ENCODE data around the gene ZNF324B. TPM values are rescaled to one million over a fixed set of nuclear protein-coding genes. Genes with fewer than 3 reads are reported as not detected.
"Not testable (repeated sequence)": the region's sequence is repeated elsewhere in the genome, so short reads cannot be mapped to it uniquely, and the experiment has no call there.

The ZNF324B gene
- total RNA-seq, 1 donor from 2014 or later, result 11.3 TPM

DNA sequence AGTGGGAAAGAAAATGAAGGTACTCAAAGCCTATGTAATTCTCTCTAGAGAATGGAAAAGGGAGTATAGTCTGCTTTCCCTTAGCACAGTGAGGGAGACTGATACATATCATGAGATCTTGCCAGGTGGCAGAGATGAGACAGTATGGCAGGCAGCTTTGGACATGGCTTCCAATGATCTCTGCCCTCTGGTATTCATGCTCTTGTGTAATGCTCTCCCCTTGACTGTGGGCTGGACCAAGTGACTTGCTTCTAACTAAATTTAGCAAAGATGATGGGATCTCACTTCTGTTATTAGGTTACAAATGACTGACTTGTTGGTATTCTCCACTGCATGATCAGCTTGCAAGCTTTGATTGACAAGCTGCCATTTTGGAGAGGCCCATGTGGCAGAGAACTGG lies 21.7 kb upstream of the ZNF324B start:
- H3K27ac Mint-ChIP-seq, result no peak overlapping the region
- no peaks in the 10 kb centered on the region for H3K4me1 Mint-ChIP-seq (ENCODE audit: low read depth)
- H3K9me3 Mint-ChIP-seq, result peaks cover 90% of the 10 kb centered on the region
- no peaks in the 10 kb centered on the region for H3K27me3 Mint-ChIP-seq (ENCODE audit: low read depth)
- no peak for DNase-seq (ENCODE audit: low spot score)
- peaks cover 39% of the 10 kb centered on the region for H3K36me3 Mint-ChIP-seq (ENCODE audit: low read depth)
- no peak overlapping the region for H3K4me3 Mint-ChIP-seq (ENCODE audit: low read depth)
- intact Hi-C loops (cut with micrococcal nuclease), result no loop called here

DNA sequence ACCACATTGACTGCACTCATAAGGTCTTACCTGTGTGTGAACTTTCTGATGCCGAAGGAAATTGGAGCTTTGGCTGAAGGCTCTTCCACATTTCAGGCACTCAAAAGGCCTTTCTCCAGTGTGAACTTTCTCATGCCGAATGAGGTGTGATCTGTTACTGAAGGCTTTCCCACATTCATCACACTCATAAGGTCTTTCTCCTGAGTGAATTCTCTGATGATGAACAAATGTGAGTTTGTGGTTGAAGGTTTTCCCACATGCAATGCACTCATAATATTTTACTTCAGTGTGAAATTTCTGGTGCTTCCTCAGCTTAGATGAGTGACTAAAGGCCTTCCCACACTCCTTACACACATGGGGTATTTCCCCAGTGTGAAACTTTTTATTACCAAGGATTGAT lies 17.2 kb upstream of the ZNF324B start:
- Mint-ChIP-seq H3K27ac (no peak overlapping the region), H3K4me1 (ENCODE audit: low read depth) (peaks cover 6% of the 10 kb centered on the region), H3K27me3 (ENCODE audit: low read depth) (no peaks in the 10 kb centered on the region), H3K36me3 (ENCODE audit: low read depth) (peaks cover 76% of the 10 kb centered on the region), H3K9me3 (peaks cover 89% of the 10 kb centered on the region), H3K4me3 (ENCODE audit: low read depth) (no peak overlapping the region)
- intact Hi-C loops (cut with micrococcal nuclease), result no loop called here
- no peak for DNase-seq (ENCODE audit: low spot score)

DNA sequence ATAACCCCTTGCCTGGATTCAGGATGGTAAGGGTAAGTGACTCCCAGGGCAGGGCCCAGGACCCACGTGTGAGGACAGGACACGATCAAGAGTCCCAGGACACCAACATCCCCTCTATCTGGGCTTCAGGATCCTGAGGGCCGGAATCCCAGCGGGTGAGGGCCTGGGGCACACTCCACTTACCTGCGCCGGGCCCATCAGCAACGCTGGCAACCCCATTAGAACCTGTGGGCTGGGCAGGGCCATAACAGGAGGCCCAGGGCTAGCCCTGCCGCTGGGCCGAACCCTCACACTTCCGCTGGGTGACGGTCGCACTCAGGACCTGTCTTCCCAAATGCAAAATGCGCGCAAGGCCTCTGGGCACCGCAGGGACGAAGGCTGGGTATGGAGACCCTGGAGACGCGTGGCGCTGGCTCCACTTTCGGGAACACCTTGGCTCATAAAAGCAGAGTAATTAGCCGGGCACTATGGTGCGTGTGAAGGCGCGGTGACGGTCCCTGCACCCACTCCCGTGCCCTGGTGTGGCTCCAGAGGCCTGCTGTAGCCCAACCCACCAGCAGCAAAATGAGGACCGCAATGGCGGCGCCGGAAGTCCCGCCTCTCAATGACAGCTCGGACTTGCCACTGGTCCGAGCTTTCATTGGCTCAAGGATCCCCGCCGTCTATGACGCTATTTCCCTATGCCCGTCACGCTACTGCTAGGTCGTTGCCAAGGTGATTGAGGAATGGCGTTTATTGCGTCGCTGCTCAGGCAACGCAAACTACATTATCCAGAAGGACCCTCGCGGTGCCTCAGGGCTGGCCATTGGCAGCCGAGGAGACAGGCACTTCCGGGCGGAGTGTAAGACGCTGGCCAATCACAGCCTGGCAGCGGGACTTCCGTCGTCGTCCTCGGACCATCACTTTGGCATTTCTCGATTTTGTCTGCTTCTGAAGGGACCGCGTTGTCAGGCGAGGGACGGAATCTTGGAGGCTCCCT lies 11.6 kb upstream of the ZNF324B start, which contains the start of gene ZNF132:
ZNF132 (minus strand) TSS at position 578 of the 979 bp plus-strand sequence; CDS start at position 246, 332 bp downstream.
- H3K36me3 Mint-ChIP-seq (ENCODE audit: low read depth), result peaks cover 58% of the 10 kb centered on the region
- intact Hi-C loops (cut with micrococcal nuclease), result loop anchor here (1.0 kb wide), 4 partner anchors 11 to 59 kb away; partner anchors contain the start of genes ZNF324, ZNF324B and ZNF837
- H3K4me3 Mint-ChIP-seq (ENCODE audit: low read depth), result peak within 1 kb of the TSS; percentile 85
- H3K27ac Mint-ChIP-seq, result peak within 1 kb of the TSS; percentile 80
- H3K9me3 Mint-ChIP-seq, result peaks cover 53% of the 10 kb centered on the region
- peak; percentile 94 for DNase-seq (ENCODE audit: low spot score)
- H3K27me3 Mint-ChIP-seq (ENCODE audit: low read depth), result no peaks in the 10 kb centered on the region
- peaks cover 18% of the 10 kb centered on the region for H3K4me1 Mint-ChIP-seq (ENCODE audit: low read depth)

DNA sequence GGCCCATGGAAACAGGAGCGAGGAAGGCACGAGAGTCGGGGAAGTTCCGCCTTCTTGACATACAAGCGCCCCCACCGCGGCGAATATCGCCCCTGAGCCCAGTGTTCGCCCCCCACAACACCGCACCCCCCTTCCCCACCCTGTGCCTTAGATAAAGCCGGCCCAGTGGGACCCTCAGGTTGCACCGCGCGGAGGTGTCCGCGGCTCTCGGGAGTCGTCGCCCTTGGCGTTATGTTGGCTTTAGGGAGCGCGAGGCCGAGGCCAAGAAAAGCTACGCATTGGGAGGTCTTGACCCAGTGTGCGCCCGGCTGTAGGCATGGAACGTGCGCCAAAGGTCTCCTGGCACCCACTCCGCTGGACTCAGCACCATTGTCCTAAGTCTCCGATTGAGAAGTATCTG lies 10.9 kb upstream of the ZNF324B start:
- Mint-ChIP-seq H3K27ac (peak overlapping the region; percentile 80), H3K27me3 (ENCODE audit: low read depth) (no peaks in the 10 kb centered on the region), H3K9me3 (peaks cover 46% of the 10 kb centered on the region), H3K36me3 (ENCODE audit: low read depth) (peaks cover 51% of the 10 kb centered on the region), H3K4me1 (ENCODE audit: low read depth) (peaks cover 18% of the 10 kb centered on the region), H3K4me3 (ENCODE audit: low read depth) (peak overlapping the region; percentile 85)
- DNase-seq (ENCODE audit: low spot score), result no peak
- intact Hi-C loops (cut with micrococcal nuclease), result loop anchor here (1.0 kb wide), 4 partner anchors 11 to 59 kb away; partner anchors contain the start of genes ZNF324, ZNF324B and ZNF837

DNA sequence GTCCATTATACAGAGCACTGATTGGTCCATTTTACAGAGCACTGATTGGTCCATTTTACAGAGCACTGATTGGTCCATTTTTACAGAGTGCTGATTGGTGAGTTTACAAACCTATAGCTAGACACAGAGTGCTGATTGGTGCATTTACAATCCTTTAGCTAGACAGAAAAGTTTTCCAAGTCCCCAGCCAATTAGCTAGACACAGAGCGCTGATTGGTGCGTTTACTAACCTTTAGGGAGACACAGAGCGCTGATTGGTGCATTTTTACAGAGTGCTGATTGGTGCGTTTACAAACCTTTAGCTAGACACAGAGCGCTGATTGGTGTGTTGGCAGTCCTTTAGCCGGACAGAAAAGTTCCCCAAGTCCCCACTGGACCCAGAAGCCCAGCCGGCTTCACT lies 8.4 kb upstream of the ZNF324B start:
- peaks cover 18% of the 10 kb centered on the region for H3K4me1 Mint-ChIP-seq (ENCODE audit: low read depth)
- H3K36me3 Mint-ChIP-seq (ENCODE audit: low read depth), result peaks cover 30% of the 10 kb centered on the region
- H3K4me3 Mint-ChIP-seq (ENCODE audit: low read depth); DNase-seq (ENCODE audit: low spot score); H3K27ac Mint-ChIP-seq; intact Hi-C loops (cut with micrococcal nuclease); H3K27me3 Mint-ChIP-seq (ENCODE audit: low read depth): not testable (repeated sequence)
- H3K9me3 Mint-ChIP-seq, result peaks cover 31% of the 10 kb centered on the region

DNA sequence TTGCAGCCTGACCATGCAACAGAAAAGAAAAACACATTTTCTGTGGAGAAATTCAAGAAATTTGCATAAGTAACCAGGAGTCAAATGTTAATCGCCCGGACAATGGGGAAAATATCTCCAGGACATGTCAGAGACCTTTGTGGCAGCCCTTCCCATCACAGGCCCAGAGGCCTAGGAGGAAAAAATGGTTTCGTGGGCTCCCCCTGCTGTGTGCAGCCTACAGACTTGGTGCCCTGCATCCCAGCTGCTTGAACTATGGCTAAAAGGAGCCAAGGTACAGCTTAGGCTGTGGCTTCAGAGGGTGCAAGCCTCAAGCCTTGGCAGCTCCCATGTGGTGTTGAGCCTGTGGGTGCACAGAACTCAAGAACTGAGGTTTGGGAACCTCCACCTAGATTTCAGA lies 2.6 kb upstream of the ZNF324B start:
- H3K4me3 Mint-ChIP-seq (ENCODE audit: low read depth); H3K27me3 Mint-ChIP-seq (ENCODE audit: low read depth); intact Hi-C loops (cut with micrococcal nuclease); H3K27ac Mint-ChIP-seq; DNase-seq (ENCODE audit: low spot score): not testable (repeated sequence)
- peaks cover 11% of the 10 kb centered on the region for H3K36me3 Mint-ChIP-seq (ENCODE audit: low read depth)
- peaks cover 24% of the 10 kb centered on the region for H3K9me3 Mint-ChIP-seq
- peaks cover 19% of the 10 kb centered on the region for H3K4me1 Mint-ChIP-seq (ENCODE audit: low read depth)

DNA sequence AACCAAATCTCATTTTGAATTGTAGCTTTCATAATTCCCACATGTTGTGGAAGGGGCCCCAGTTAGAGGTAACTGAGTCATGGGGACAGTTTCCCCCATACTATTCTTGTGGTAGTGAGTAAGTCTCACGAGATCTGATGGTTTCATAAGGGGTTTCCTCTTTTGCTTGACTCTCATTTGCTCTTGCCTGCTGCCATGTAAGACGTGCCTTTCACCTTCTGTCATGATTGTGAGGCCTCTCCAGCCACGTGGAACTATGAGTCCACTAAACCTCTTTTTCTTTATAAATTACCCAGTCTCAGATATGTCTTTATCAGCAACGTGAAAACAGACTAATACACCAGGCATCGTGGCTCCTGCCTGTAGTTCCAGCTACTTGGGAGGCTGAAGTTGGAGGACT lies 1.4 kb upstream of the ZNF324B start:
- peaks cover 19% of the 10 kb centered on the region for H3K36me3 Mint-ChIP-seq (ENCODE audit: low read depth)
- not testable (repeated sequence) for H3K27me3 Mint-ChIP-seq (ENCODE audit: low read depth); DNase-seq (ENCODE audit: low spot score); H3K27ac Mint-ChIP-seq; H3K4me3 Mint-ChIP-seq (ENCODE audit: low read depth)
- H3K4me1 Mint-ChIP-seq (ENCODE audit: low read depth), result peaks cover 19% of the 10 kb centered on the region
- intact Hi-C loops (cut with micrococcal nuclease), result loop anchor here (2.0 kb wide), 3 partner anchors 17 to 171 kb away; partner anchors contain the start of genes ZNF324, ZNF446 and ZNF8
- H3K9me3 Mint-ChIP-seq, result peaks cover 24% of the 10 kb centered on the region

DNA sequence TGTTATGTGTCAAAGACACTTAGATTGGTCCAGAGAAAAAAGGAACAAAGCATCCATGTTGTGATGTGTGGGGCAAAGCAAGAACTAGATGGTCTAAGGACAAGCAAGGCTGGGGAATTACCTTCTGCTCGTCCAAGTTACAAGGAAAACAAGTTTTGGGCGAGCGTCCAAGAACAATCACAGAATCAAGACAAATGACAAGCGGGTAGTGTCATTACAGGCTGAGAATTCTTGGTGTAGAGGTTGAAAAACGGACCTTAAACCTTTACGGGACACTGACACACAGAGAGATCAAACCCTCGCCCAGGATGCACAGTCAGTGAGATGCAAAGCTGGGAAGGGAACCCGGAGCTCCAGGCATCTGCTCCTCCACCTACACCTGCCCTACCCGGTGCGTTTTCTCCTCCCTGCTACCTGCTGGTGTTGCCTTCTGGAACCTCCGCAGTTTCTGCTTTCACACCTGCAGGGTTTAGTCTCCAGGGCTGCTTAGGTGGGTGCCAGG lies 515 bp upstream of the ZNF324B start:
- peak overlapping the region; percentile 75 for H3K4me3 Mint-ChIP-seq (ENCODE audit: low read depth)
- H3K9me3 Mint-ChIP-seq, result peaks cover 24% of the 10 kb centered on the region
- H3K36me3 Mint-ChIP-seq (ENCODE audit: low read depth), result peaks cover 19% of the 10 kb centered on the region
- no peak for DNase-seq (ENCODE audit: low spot score)
- peaks cover 19% of the 10 kb centered on the region for H3K4me1 Mint-ChIP-seq (ENCODE audit: low read depth)
- H3K27ac Mint-ChIP-seq, result no peak overlapping the region
- peaks cover 3% of the 10 kb centered on the region for H3K27me3 Mint-ChIP-seq (ENCODE audit: low read depth)
- intact Hi-C loops (cut with micrococcal nuclease), result loop anchor here (1.0 to 2.0 kb wide), 6 partner anchors 11 to 172 kb away; partner anchors contain the start of genes RPS5, ZNF132, ZNF324 and ZNF446

DNA sequence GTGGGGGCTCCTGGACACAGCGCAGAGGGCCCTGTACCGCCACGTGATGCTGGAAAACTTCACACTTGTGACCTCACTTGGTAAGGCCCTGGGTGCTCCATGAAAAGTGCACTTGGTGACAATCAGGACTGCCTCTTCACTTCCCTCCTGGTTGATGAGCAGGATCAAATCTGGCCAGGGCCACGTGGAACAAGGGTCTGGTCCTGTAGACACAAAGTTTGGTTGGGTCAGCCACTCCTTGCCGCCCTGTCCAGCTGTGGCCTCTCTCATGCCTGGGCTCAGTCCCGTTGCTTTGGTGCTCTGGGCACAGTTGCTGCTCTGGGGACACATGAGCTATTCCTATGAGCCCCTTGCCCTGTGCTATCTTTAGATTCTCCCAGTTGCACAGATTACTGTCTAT lies 2.3 kb downstream of the ZNF324B start:
- H3K4me3 Mint-ChIP-seq (ENCODE audit: low read depth), result peak overlapping the region; percentile 3
- H3K4me1 Mint-ChIP-seq (ENCODE audit: low read depth), result peaks cover 19% of the 10 kb centered on the region
- H3K27ac Mint-ChIP-seq, result no peak overlapping the region
- peaks cover 31% of the 10 kb centered on the region for H3K36me3 Mint-ChIP-seq (ENCODE audit: low read depth)
- H3K27me3 Mint-ChIP-seq (ENCODE audit: low read depth), result peaks cover 3% of the 10 kb centered on the region
- DNase-seq (ENCODE audit: low spot score), result no peak
- intact Hi-C loops (cut with micrococcal nuclease), result no loop called here
- peaks cover 14% of the 10 kb centered on the region for H3K9me3 Mint-ChIP-seq

DNA sequence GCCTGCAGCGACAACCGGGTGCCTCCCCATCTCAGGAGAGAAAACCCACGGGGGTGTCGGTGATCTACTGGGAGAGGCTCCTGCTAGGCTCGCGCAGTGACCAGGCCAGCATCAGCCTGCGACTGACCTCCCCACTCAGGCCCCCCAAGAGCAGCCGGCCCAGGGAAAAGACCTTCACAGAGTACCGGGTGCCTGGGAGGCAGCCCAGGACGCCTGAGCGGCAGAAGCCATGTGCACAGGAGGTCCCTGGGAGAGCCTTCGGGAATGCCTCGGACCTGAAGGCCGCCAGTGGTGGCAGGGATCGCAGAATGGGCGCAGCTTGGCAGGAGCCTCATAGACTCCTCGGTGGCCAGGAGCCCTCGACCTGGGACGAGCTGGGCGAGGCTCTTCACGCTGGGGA lies 3.9 kb downstream of the ZNF324B start:
- intact Hi-C loops (cut with micrococcal nuclease), result no loop called here
- H3K4me1 Mint-ChIP-seq (ENCODE audit: low read depth), result peaks cover 19% of the 10 kb centered on the region
- H3K27ac Mint-ChIP-seq, result no peak overlapping the region
- DNase-seq (ENCODE audit: low spot score), result no peak
- H3K4me3 Mint-ChIP-seq (ENCODE audit: low read depth), result no peak overlapping the region
- peaks cover 34% of the 10 kb centered on the region for H3K36me3 Mint-ChIP-seq (ENCODE audit: low read depth)
- H3K9me3 Mint-ChIP-seq, result peaks cover 3% of the 10 kb centered on the region
- peaks cover 3% of the 10 kb centered on the region for H3K27me3 Mint-ChIP-seq (ENCODE audit: low read depth)

DNA sequence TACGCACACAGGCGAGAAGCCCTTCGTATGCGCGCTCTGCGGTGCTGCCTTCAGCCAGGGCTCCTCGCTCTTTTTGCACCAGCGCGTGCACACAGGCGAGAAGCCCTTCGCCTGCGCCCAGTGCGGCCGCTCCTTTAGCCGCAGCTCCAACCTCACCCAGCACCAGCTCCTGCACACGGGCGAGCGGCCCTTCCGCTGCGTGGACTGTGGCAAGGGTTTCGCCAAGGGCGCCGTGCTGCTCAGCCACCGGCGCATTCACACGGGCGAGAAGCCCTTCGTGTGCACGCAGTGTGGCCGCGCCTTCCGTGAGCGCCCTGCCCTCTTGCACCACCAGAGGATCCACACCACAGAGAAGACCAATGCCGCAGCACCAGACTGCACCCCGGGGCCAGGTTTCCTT lies 4.7 kb downstream of the ZNF324B start:
- H3K4me1 Mint-ChIP-seq (ENCODE audit: low read depth), result peaks cover 13% of the 10 kb centered on the region
- H3K4me3 Mint-ChIP-seq (ENCODE audit: low read depth), result no peak overlapping the region
- no peak overlapping the region for H3K27ac Mint-ChIP-seq
- H3K27me3 Mint-ChIP-seq (ENCODE audit: low read depth), result peaks cover 1% of the 10 kb centered on the region
- intact Hi-C loops (cut with micrococcal nuclease), result no loop called here
- H3K36me3 Mint-ChIP-seq (ENCODE audit: low read depth), result peaks cover 34% of the 10 kb centered on the region
- DNase-seq (ENCODE audit: low spot score), result no peak
- H3K9me3 Mint-ChIP-seq, result no peaks in the 10 kb centered on the region

DNA sequence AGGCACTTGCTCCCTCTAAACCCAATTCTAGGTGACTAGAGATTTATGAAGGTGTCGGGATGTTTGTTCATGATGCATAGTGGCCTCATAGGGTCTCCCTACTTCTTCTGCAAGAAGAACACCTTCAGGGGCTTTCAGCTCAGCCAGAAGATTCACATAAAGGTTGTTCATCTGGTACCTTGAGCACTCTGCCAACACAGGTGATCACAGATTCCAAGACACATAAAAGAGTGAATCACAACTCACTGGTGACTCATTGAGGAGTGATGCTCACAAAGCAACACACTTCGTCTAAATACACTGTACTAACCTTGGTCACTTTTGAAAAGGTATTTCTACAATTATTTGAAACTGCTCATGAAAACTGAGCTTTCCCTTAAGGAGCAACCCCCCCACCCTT lies 8.6 kb downstream of the ZNF324B start:
- Mint-ChIP-seq H3K4me3 (ENCODE audit: low read depth) (no peak overlapping the region), H3K36me3 (ENCODE audit: low read depth) (peaks cover 24% of the 10 kb centered on the region), H3K4me1 (ENCODE audit: low read depth) (no peaks in the 10 kb centered on the region), H3K9me3 (no peaks in the 10 kb centered on the region), H3K27ac (no peak overlapping the region), H3K27me3 (ENCODE audit: low read depth) (no peaks in the 10 kb centered on the region)
- intact Hi-C loops (cut with micrococcal nuclease), result no loop called here
- no peak for DNase-seq (ENCODE audit: low spot score)

Data from activated T-helper 2 cell treated with anti-CD3 and anti-CD28 coated beads, Interferon-gamma antibody, Interleukin-2, Interleukin-4, amounts not matched to agents 10 μg/mL and 5 μg/mL and 100 μg/mL, durations not matched to agents 14 hours and 24 hours and 36 hours (primary cell).